CD4-positive, CD25-positive, alpha-beta regulatory T cell (primary cell): ENCODE data around the gene RGS7. TPM values are rescaled to one million over a fixed set of nuclear protein-coding genes. Genes with fewer than 3 reads are reported as not detected.
"Not testable (repeated sequence)": the region's sequence is repeated elsewhere in the genome, so short reads cannot be mapped to it uniquely, and the experiment has no call there.

Experiments
- ATAC-seq, 2 donors: fragments of 150-1000 bp; cut with Tn5 transposase; one replicate each; pipeline ENCODE4 v1.10.0; 2021; ENCODE audit warnings: low read depth in 2 of 2, moderate number of reproducible peaks in 2 of 2, moderate library complexity in 1 of 2
- DNase-seq, 3 donors: peaks; one replicate each; pipeline versions ENCODE4 v3.0.0 to v3.0.0-alpha.2; 2012 to 2022; ENCODE audit warnings: mixed read lengths in 1 of 3
- H3K27ac ChIP-seq: one replicate; pipeline ENCODE4 v1.7.0; 2013; ENCODE audit warnings: mild to moderate bottlenecking, low read length; ENCODE audit not compliant: insufficient read depth, poor library complexity, severe bottlenecking
- H3K27me3 ChIP-seq: one replicate; pipeline ENCODE4 v1.7.0; 2013; ENCODE audit warnings: low read length; ENCODE audit not compliant: control insufficient read depth, insufficient read depth
- H3K36me3 ChIP-seq: one replicate; pipeline ENCODE4 v1.7.0; 2013; ENCODE audit warnings: mild to moderate bottlenecking, low read length, moderate library complexity; ENCODE audit not compliant: control insufficient read depth, insufficient read depth
- H3K4me1 ChIP-seq: 2 replicates; pipeline ENCODE4 v1.7.0; 2013; ENCODE audit warnings: mild to moderate bottlenecking, low read length; ENCODE audit not compliant: insufficient read depth, control insufficient read depth, poor library complexity, severe bottlenecking
- H3K4me3 ChIP-seq: one replicate; pipeline ENCODE4 v1.7.0; 2013; ENCODE audit warnings: low read depth, mild to moderate bottlenecking, low read length, moderate library complexity
- H3K9me3 ChIP-seq, 2 experiments: 1 replicate in 1 of 2; 2 replicates in 1 of 2; pipeline ENCODE4 v1.7.0; 2013; ENCODE audit warnings: low read length in 2 of 2, mild to moderate bottlenecking in 1 of 2, moderate library complexity in 1 of 2; ENCODE audit not compliant: control insufficient read depth in 2 of 2
- H3K27ac Mint-ChIP-seq, 3 donors: one replicate each; pipeline ENCODE4 v1.8.0; 2020 to 2022; ENCODE audit warnings: mild to moderate bottlenecking in 3 of 3, mixed read lengths in 3 of 3, moderate library complexity in 2 of 3
- H3K27me3 Mint-ChIP-seq: one replicate; pipeline ENCODE4 v1.8.0; 2022; ENCODE audit warnings: mild to moderate bottlenecking, mixed read lengths
- H3K36me3 Mint-ChIP-seq: one replicate; pipeline ENCODE4 v1.8.0; 2020; ENCODE audit warnings: mixed read lengths
- H3K4me1 Mint-ChIP-seq, 4 donors: one replicate each; pipeline ENCODE4 v1.8.0; 2020 to 2022; ENCODE audit warnings: mixed read lengths in 4 of 4, mild to moderate bottlenecking in 1 of 4
- H3K4me3 Mint-ChIP-seq, 4 donors: one replicate each; pipeline ENCODE4 v1.8.0; 2020 to 2022; ENCODE audit warnings: mild to moderate bottlenecking in 4 of 4, mixed read lengths in 4 of 4, moderate library complexity in 3 of 4
- H3K9me3 Mint-ChIP-seq, 7 donors: one replicate each; pipeline ENCODE4 v1.8.0; 2020 to 2022; ENCODE audit warnings: mixed read lengths in 7 of 7, mild to moderate bottlenecking in 3 of 7, moderate library complexity in 2 of 7
- polyA plus RNA-seq, 4 donors: library from polyadenylated mRNA; unstranded; fragments of 300-500 nt; fragmentation: Illumina TruSeq; gene quantifications; one replicate each; pipeline ENCODE4 v1.2.3, GENCODE V29; 2021
- total RNA-seq: library from RNA; stranded (reverse); gene quantifications from one replicate; pipeline ENCODE4 v1.2.3, GENCODE V29; 2022

The RGS7 gene
- total and polyA plus RNA-seq, 5 donors from 2014 or later = not detected

- DNase-seq (no peak), ATAC-seq (no peak)
- H3K27ac Mint-ChIP-seq = no peak overlapping the region
- Histone ChIP-seq H3K4me3 (no peak overlapping the region), H3K9me3 (no peaks in the 10 kb centered on the region), H3K27me3 (no peaks in the 10 kb centered on the region), H3K36me3 (no peaks in the 10 kb centered on the region), H3K27ac (no peak overlapping the region), H3K4me1 (no peaks in the 10 kb centered on the region)
- H3K9me3 Mint-ChIP-seq = peaks cover 0 to 22% (median 5%) of the 10 kb centered on the region in 7 donors
- no peaks in the 10 kb centered on the region for H3K27me3 Mint-ChIP-seq
- H3K4me1 Mint-ChIP-seq = no peaks in the 10 kb centered on the region
- no peaks in the 10 kb centered on the region for H3K36me3 Mint-ChIP-seq
- H3K4me3 Mint-ChIP-seq = no peak overlapping the region
Measured at GRCh38 chr1:241235256-241235897, 121.6 kb downstream of the RGS7 start.

GRCh38 chr1:241229711-241230110, 127.3 kb downstream of the RGS7 start:
- no peaks in the 10 kb centered on the region for H3K27me3 Mint-ChIP-seq
- H3K27ac Mint-ChIP-seq = no peak overlapping the region

DNA sequence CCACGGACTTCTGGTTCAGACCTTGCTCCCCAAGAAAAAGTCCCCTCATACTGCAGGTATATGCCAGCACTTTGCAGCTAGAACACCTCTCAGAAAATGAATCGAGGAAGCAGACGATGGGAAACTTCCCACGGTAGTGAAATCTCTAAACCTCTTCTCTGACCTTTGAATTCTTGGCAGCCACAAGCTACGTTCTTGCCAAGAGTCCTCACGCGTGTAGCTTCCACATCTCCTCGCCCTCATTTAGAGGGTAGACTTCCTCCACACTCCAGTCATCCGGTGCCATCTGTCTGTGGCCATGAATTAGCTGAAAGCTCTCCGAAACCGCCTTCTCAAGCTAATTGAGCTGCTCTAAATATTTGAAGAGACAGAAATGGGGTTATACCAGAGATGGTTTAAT, 127.8 kb downstream of the RGS7 start:
- Histone ChIP-seq H3K27me3 (no peaks in the 10 kb centered on the region), H3K36me3 (no peaks in the 10 kb centered on the region), H3K27ac (no peak overlapping the region), H3K4me1 (no peaks in the 10 kb centered on the region), H3K9me3 (no peaks in the 10 kb centered on the region), H3K4me3 (no peak overlapping the region)
- Mint-ChIP-seq H3K4me3 (no peak overlapping the region), H3K36me3 (no peaks in the 10 kb centered on the region), H3K27ac (no peak overlapping the region), H3K27me3 (no peaks in the 10 kb centered on the region), H3K4me1 (no peaks in the 10 kb centered on the region), H3K9me3 (peaks cover 4 to 13% (median 7%) of the 10 kb centered on the region in 7 donors)
- ATAC-seq = no peak
- DNase-seq = no peak

More at GRCh38 chr1:241229711-241230110, 127.3 kb downstream of the RGS7 start:
- Histone ChIP-seq H3K9me3 (no peaks in the 10 kb centered on the region), H3K36me3 (no peaks in the 10 kb centered on the region), H3K27me3 (no peaks in the 10 kb centered on the region), H3K27ac (no peak overlapping the region), H3K4me1 (no peaks in the 10 kb centered on the region), H3K4me3 (no peak overlapping the region)
- DNase-seq (no peak), ATAC-seq (no peak)
- peaks cover 4 to 13% (median 7%) of the 10 kb centered on the region in 7 donors for H3K9me3 Mint-ChIP-seq
- H3K4me3 Mint-ChIP-seq = no peak overlapping the region
- H3K36me3 Mint-ChIP-seq = no peaks in the 10 kb centered on the region
- no peaks in the 10 kb centered on the region for H3K4me1 Mint-ChIP-seq

- Histone ChIP-seq H3K27ac (no peak overlapping the region), H3K27me3 (no peaks in the 10 kb centered on the region), H3K9me3 (no peaks in the 10 kb centered on the region), H3K4me3 (no peak overlapping the region), H3K4me1 (no peaks in the 10 kb centered on the region), H3K36me3 (no peaks in the 10 kb centered on the region)
- no peak overlapping the region for H3K27ac Mint-ChIP-seq
- no peak for ATAC-seq
- H3K4me3 Mint-ChIP-seq = no peak overlapping the region
- H3K4me1 Mint-ChIP-seq = no peaks in the 10 kb centered on the region
- H3K27me3 Mint-ChIP-seq = no peaks in the 10 kb centered on the region
- H3K9me3 Mint-ChIP-seq = peaks cover 3 to 13% (median 7%) of the 10 kb centered on the region in 7 donors
- H3K36me3 Mint-ChIP-seq = no peaks in the 10 kb centered on the region
- no peak for DNase-seq
Measured at GRCh38 chr1:241228339-241228738, 128.7 kb downstream of the RGS7 start.

GRCh38 chr1:241225741-241226140, 131.3 kb downstream of the RGS7 start:
- Mint-ChIP-seq H3K36me3 (no peaks in the 10 kb centered on the region), H3K4me1 (no peaks in the 10 kb centered on the region), H3K27me3 (no peaks in the 10 kb centered on the region), H3K9me3 (peaks cover 5 to 14% (median 8%) of the 10 kb centered on the region in 7 donors), H3K27ac (no peak overlapping the region), H3K4me3 (no peak overlapping the region)
- Histone ChIP-seq H3K9me3 (peaks cover 0 to 2% of the 10 kb centered on the region in 2 experiments), H3K27ac (no peak overlapping the region), H3K36me3 (no peaks in the 10 kb centered on the region), H3K4me3 (no peak overlapping the region), H3K27me3 (no peaks in the 10 kb centered on the region), H3K4me1 (no peaks in the 10 kb centered on the region)
- ATAC-seq = no peak
- no peak for DNase-seq

GRCh38 chr1:241224189-241224588, 132.8 kb downstream of the RGS7 start:
- not testable (repeated sequence) for H3K4me1 Mint-ChIP-seq, H3K4me3 ChIP-seq, H3K27me3 ChIP-seq, H3K36me3 Mint-ChIP-seq, DNase-seq, H3K27ac ChIP-seq, H3K9me3 ChIP-seq, H3K4me1 ChIP-seq, H3K27ac Mint-ChIP-seq, H3K27me3 Mint-ChIP-seq, ATAC-seq, H3K4me3 Mint-ChIP-seq, H3K36me3 ChIP-seq
- H3K9me3 Mint-ChIP-seq = peaks cover 5 to 14% (median 11%) of the 10 kb centered on the region in 7 donors

- not testable (repeated sequence) for H3K36me3 Mint-ChIP-seq, H3K4me3 ChIP-seq, H3K27ac Mint-ChIP-seq, H3K4me1 ChIP-seq, ATAC-seq, H3K4me3 Mint-ChIP-seq, H3K9me3 ChIP-seq, DNase-seq, H3K36me3 ChIP-seq, H3K27ac ChIP-seq, H3K27me3 Mint-ChIP-seq, H3K4me1 Mint-ChIP-seq, H3K27me3 ChIP-seq
- peaks cover 5 to 18% (median 10%) of the 10 kb centered on the region in 7 donors for H3K9me3 Mint-ChIP-seq
Measured at GRCh38 chr1:241222813-241223212, 134.2 kb downstream of the RGS7 start.

GRCh38 chr1:241221319-241221718, 135.7 kb downstream of the RGS7 start:
- Histone ChIP-seq H3K4me3 (no peak overlapping the region), H3K9me3 (peaks cover 2 to 9% of the 10 kb centered on the region in 2 experiments), H3K36me3 (no peaks in the 10 kb centered on the region), H3K27me3 (no peaks in the 10 kb centered on the region), H3K4me1 (no peaks in the 10 kb centered on the region), H3K27ac (no peak overlapping the region)
- H3K27me3 Mint-ChIP-seq = no peaks in the 10 kb centered on the region
- no peak for ATAC-seq
- H3K4me3 Mint-ChIP-seq = no peak overlapping the region
- H3K36me3 Mint-ChIP-seq = no peaks in the 10 kb centered on the region
- no peak for DNase-seq
- H3K4me1 Mint-ChIP-seq = no peaks in the 10 kb centered on the region
- peaks cover 5 to 18% (median 8%) of the 10 kb centered on the region in 7 donors for H3K9me3 Mint-ChIP-seq
- no peak overlapping the region for H3K27ac Mint-ChIP-seq
